Kidney (tissue), 14 donors: Measurements from ENCODE around the gene SLC66A2. TPM values are rescaled to one million over a fixed set of nuclear protein-coding genes. Genes with fewer than 3 reads are reported as not detected.

Experiments
- DNase-seq, 5 donors: peaks; one replicate each; pipeline ENCODE4 v3.0.0-alpha.2; 2013 to 2020
- FAIRE-seq: peaks from 2 replicates; lab custom pipeline; 2012; peaks lifted over from hg19 to GRCh38; lab: Jason Lieb, UNC
- H3K27ac ChIP-seq, 2 donors: one replicate each; pipeline ENCODE4 v1.7.0; 2013; ENCODE audit warnings: low read depth in 2 of 2, low read length in 2 of 2, inconsistent platforms in 1 of 2
- H3K27me3 ChIP-seq: one replicate; pipeline ENCODE4 v1.7.1; 2013; ENCODE audit warnings: low read length, inconsistent platforms; ENCODE audit not compliant: control insufficient read depth, insufficient read depth
- H3K36me3 ChIP-seq, 3 donors: one replicate each; pipeline versions ENCODE4 v1.7.0 to v1.7.1; 2013; ENCODE audit warnings: low read length in 3 of 3, control low read depth in 1 of 3, inconsistent platforms in 1 of 3; ENCODE audit not compliant: insufficient read depth in 3 of 3, control insufficient read depth in 2 of 3
- H3K4me1 ChIP-seq, 3 donors: one replicate each; pipeline versions ENCODE4 v1.7.0 to v1.7.1; 2013; ENCODE audit warnings: low read length in 3 of 3, inconsistent platforms in 1 of 3, low read depth in 1 of 3; ENCODE audit not compliant: control insufficient read depth in 2 of 3, insufficient read depth in 2 of 3
- H3K4me3 ChIP-seq, 3 donors: one replicate each; pipeline versions ENCODE4 v1.7.0 to v1.8.1; 2013; ENCODE audit warnings: low read length in 3 of 3, control low read depth in 1 of 3, inconsistent platforms in 1 of 3
- H3K9ac ChIP-seq, 3 donors: one replicate each; pipeline versions ENCODE4 v1.7.0 to v1.7.1; 2013; ENCODE audit warnings: low read length in 3 of 3, control low read depth in 1 of 3, inconsistent platforms in 1 of 3
- H3K9me3 ChIP-seq, 3 donors: one replicate each; pipeline versions ENCODE4 v1.7.0 to v1.7.1; 2013; ENCODE audit warnings: low read length in 3 of 3, control low read depth in 1 of 3, inconsistent platforms in 1 of 3; ENCODE audit not compliant: control insufficient read depth in 2 of 3, insufficient read depth in 1 of 3
- CTCF ChIP-seq: IDR thresholded peaks from 3 replicates; pipeline ENCODE4 v1.5.1; 2012; ENCODE audit warnings: mild to moderate bottlenecking, moderate library complexity, borderline replicate concordance; ENCODE audit not compliant: insufficient read depth; ENCODE audit errors: extremely low read depth
- intact Hi-C: fragments of 100-400 bp; cut with DNase I; formaldehyde crosslinking; loops from one replicate; pipeline ENCODE4 v1.11.1; 2022
- polyA plus RNA-seq: library from polyadenylated mRNA; stranded (reverse); fragments of 350-450 nt; fragmentation: Illumina TruSeq; extraction: RNeasy Lipid Tissue Mini Kit (QIAGEN cat#74804); gene quantifications from one replicate; pipeline ENCODE4 v1.2.3, GENCODE V29; 2014; ENCODE audit warnings: low read depth, low replicate concordance; ENCODE audit not compliant: insufficient read depth
- total RNA-seq: library from RNA; stranded (reverse); fragmentation: NEBNext Ultra II Directional; extraction: Animal tissue kit (Norgen Biotek cat#: 25700); gene quantifications from one replicate; pipeline ENCODE4 v1.2.1, GENCODE V29; 2021
- donor health status: control.
- donor health status: control.
- donor health status: control.
- donor health status: control.
- donor health status: control.
- donor health status: DM: yes; HTN: yes; CAD: no.
- donor health status: Normal renal cell carcinoma (clear cell type).

SLC66A2 gene
- total and polyA plus RNA-seq, 2 donors from 2014 or later: 41.9 to 45.5 TPM

GRCh38 chr18:79902640-79903039, 48.8 kb downstream of the SLC66A2 start:
- no peak for TF ChIP-seq CTCF
- peak in 1 of 5 donors; percentile 24 for DNase-seq
- intact Hi-C loops: no loop called here
- Histone ChIP-seq H3K4me1 (no peaks in the 10 kb centered on the region), H3K27me3 (no peaks in the 10 kb centered on the region), H3K9me3 (peaks cover 0 to 3% (median 0%) of the 10 kb centered on the region in 3 donors), H3K4me3 (no peak overlapping the region), H3K9ac (no peak overlapping the region), H3K27ac (no peak overlapping the region), H3K36me3 (peaks cover 0 to 5% (median 3%) of the 10 kb centered on the region in 3 donors)
- no peak for FAIRE-seq

- DNase-seq (peak in 2 of 5 donors; percentile 6 to 25), FAIRE-seq (no peak)
- TF ChIP-seq CTCF: no peak
- no peak overlapping the region for H3K27ac ChIP-seq
- no peak overlapping the region for H3K9ac ChIP-seq
- no peaks in the 10 kb centered on the region for H3K4me1 ChIP-seq
- intact Hi-C loops: no loop called here
- peaks cover 0 to 7% (median 0%) of the 10 kb centered on the region in 3 donors for H3K9me3 ChIP-seq
- no peaks in the 10 kb centered on the region for H3K27me3 ChIP-seq
- no peak overlapping the region for H3K4me3 ChIP-seq
- H3K36me3 ChIP-seq: peaks cover 0 to 5% (median 3%) of the 10 kb centered on the region in 3 donors
These were observed 49.4 kb downstream of the SLC66A2 start for GRCh38 chr18:79902075-79902474.

GRCh38 chr18:79901665-79902064, 49.8 kb downstream of the SLC66A2 start:
- Histone ChIP-seq H3K9me3 (peaks cover 0 to 7% (median 2%) of the 10 kb centered on the region in 3 donors), H3K4me3 (no peak overlapping the region), H3K36me3 (peaks cover 0 to 2% (median 1%) of the 10 kb centered on the region in 3 donors), H3K4me1 (no peaks in the 10 kb centered on the region), H3K27me3 (no peaks in the 10 kb centered on the region), H3K9ac (no peak overlapping the region), H3K27ac (no peak overlapping the region)
- FAIRE-seq: no peak
- intact Hi-C loops: no loop called here
- TF ChIP-seq CTCF: no peak
- DNase-seq: no peak
